Calu3 (cell line): ENCODE results near the gene DNAH1. TPM values are rescaled to one million over a fixed set of nuclear protein-coding genes. Genes with fewer than 3 reads are reported as not detected.

Experiments used
- BruUV-seq: library from RNA; stranded (reverse); fragments of 400-500 nt; replicated peaks from 2 replicates; lab custom pipeline; 2021; lab: Mats Ljungman, UMichigan
- CTCF ChIA-PET: fragments of 300-600 bp; sonication (Branson Sonifier 250); formaldehyde crosslinking; loops from one replicate; lab custom pipeline; 2022; ENCODE audit warnings: antibody characterized with exemption; lab: Charles Lee
- DNase-seq: peaks from one replicate; pipeline ENCODE4 v3.0.0; 2022
- H3K27ac Mint-ChIP-seq: one replicate; pipeline ENCODE4 v1.8.0; 2022; ENCODE audit warnings: mixed read lengths; ENCODE audit not compliant: unreplicated experiment
- H3K27me3 Mint-ChIP-seq: one replicate; pipeline ENCODE4 v1.8.0; 2022; ENCODE audit warnings: mixed read lengths; ENCODE audit not compliant: unreplicated experiment
- H3K36me3 Mint-ChIP-seq: one replicate; pipeline ENCODE4 v1.8.0; 2022; ENCODE audit warnings: mild to moderate bottlenecking, moderate library complexity, mixed read lengths; ENCODE audit not compliant: insufficient read depth, unreplicated experiment
- H3K4me1 Mint-ChIP-seq: one replicate; pipeline ENCODE4 v1.8.0; 2022; ENCODE audit warnings: mild to moderate bottlenecking, low read depth, mixed read lengths; ENCODE audit not compliant: unreplicated experiment
- H3K4me3 Mint-ChIP-seq: one replicate; pipeline ENCODE4 v1.8.0; 2022; ENCODE audit warnings: mild to moderate bottlenecking, low read depth, moderate library complexity, mixed read lengths; ENCODE audit not compliant: unreplicated experiment
- H3K9me3 Mint-ChIP-seq: one replicate; pipeline ENCODE4 v1.8.0; 2022; ENCODE audit warnings: low read depth, mixed read lengths; ENCODE audit not compliant: unreplicated experiment
- CTCF ChIP-seq: fragments of 200-600 bp; IDR thresholded peaks from one replicate; pipeline ENCODE4 v1.8.0; 2022; ENCODE audit warnings: antibody characterized with exemption; ENCODE audit not compliant: unreplicated experiment
- intact Hi-C: fragments of 100-400 bp; cut with micrococcal nuclease; formaldehyde crosslinking; loops from one replicate; pipeline ENCODE4 v1.10.0; 2022; ENCODE audit not compliant: unreplicated experiment
- total RNA-seq: library from RNA; stranded (reverse); gene quantifications from 2 replicates; pipeline ENCODE4 v1.2.3, GENCODE V29; 2022

Gene DNAH1
- total RNA-seq, 1 experiment from 2014 or later: 13.1 TPM

GRCh38 chr3:52399593-52399992 is 83.5 kb downstream of the DNAH1 start:
- BruUV-seq: no TSS peak

GRCh38 chr3:52400275-52400793 is 84.2 kb downstream of the DNAH1 start:
- CTCF ChIA-PET: no interaction called here
- Mint-ChIP-seq H3K9me3 (no peaks in the 10 kb centered on the region), H3K27me3 (no peaks in the 10 kb centered on the region), H3K36me3 (peaks cover 29% of the 10 kb centered on the region), H3K4me1 (no peaks in the 10 kb centered on the region), H3K4me3 (no peak overlapping the region), H3K27ac (no peak overlapping the region)
- no peak for TF ChIP-seq CTCF
- no TSS peak for BruUV-seq
- no peak for DNase-seq
- intact Hi-C loops: no loop called here

More at GRCh38 chr3:52399593-52399992, 83.5 kb downstream of the DNAH1 start:
- Mint-ChIP-seq H3K4me1 (no peaks in the 10 kb centered on the region), H3K27ac (no peak overlapping the region), H3K9me3 (no peaks in the 10 kb centered on the region), H3K4me3 (no peak overlapping the region), H3K27me3 (no peaks in the 10 kb centered on the region), H3K36me3 (peaks cover 29% of the 10 kb centered on the region)
- no peak for TF ChIP-seq CTCF
- intact Hi-C loops: no loop called here
- DNase-seq: no peak
- CTCF ChIA-PET: no interaction called here

- Mint-ChIP-seq H3K9me3 (no peaks in the 10 kb centered on the region), H3K4me1 (no peaks in the 10 kb centered on the region), H3K27me3 (no peaks in the 10 kb centered on the region), H3K27ac (no peak overlapping the region), H3K36me3 (peaks cover 34% of the 10 kb centered on the region), H3K4me3 (no peak overlapping the region)
- intact Hi-C loops: no loop called here
- DNase-seq: no peak
- CTCF ChIA-PET: no interaction called here
- BruUV-seq: no TSS peak
- TF ChIP-seq CTCF: no peak
Observed at GRCh38 chr3:52401021-52401420, 84.9 kb downstream of the DNAH1 start.

- intact Hi-C loops: no loop called here
- no peaks in the 10 kb centered on the region for H3K4me1 Mint-ChIP-seq
- no peak overlapping the region for H3K4me3 Mint-ChIP-seq
- H3K9me3 Mint-ChIP-seq: no peaks in the 10 kb centered on the region
- CTCF ChIA-PET: no interaction called here
- no peak for TF ChIP-seq CTCF
- H3K27me3 Mint-ChIP-seq: no peaks in the 10 kb centered on the region
- no peak overlapping the region for H3K27ac Mint-ChIP-seq
- BruUV-seq: no TSS peak
- H3K36me3 Mint-ChIP-seq: peaks cover 35% of the 10 kb centered on the region
- no peak for DNase-seq
Observed at GRCh38 chr3:52401551-52401950, 85.4 kb downstream of the DNAH1 start.
